Body of pancreas (tissue), 4 donors: Measurements from ENCODE around the gene PLPP2. TPM values are rescaled to one million over a fixed set of nuclear protein-coding genes. Genes with fewer than 3 reads are reported as not detected.

Experiments used
- ATAC-seq: fragments of 150-250 bp; one replicate; pipeline ENCODE4 v1.9.1; 2016
- DNase-seq, 4 donors: peaks; one replicate each; pipeline ENCODE4 v3.0.0-alpha.2; 2019
- H3K27ac ChIP-seq, 4 donors: fragments of 200-600 bp; sonication (generic); 1 replicate in 3 of 4; 2 replicates in 1 of 4; pipeline versions ENCODE4 v1.5.1 to v1.6.1; 2016 to 2019; ENCODE audit warnings: mild to moderate bottlenecking in 1 of 4, mixed read lengths in 1 of 4, moderate library complexity in 1 of 4
- H3K27me3 ChIP-seq, 2 donors: fragments of 200-600 bp; sonication (generic); one replicate each; pipeline ENCODE4 v1.6.0; 2016; ENCODE audit warnings: mild to moderate bottlenecking in 1 of 2
- H3K36me3 ChIP-seq, 2 donors: fragments of 200-600 bp; sonication (generic); replicated peaks in 1 of 2; 2 replicates each; pipeline ENCODE4 v1.5.1; 2016; ENCODE audit warnings: low read depth in 2 of 2; ENCODE audit not compliant: insufficient read depth in 1 of 2
- H3K4me1 ChIP-seq: fragments of 200-600 bp; sonication (generic); one replicate; pipeline ENCODE4 v1.6.0; 2016
- H3K4me3 ChIP-seq, 2 donors: fragments of 200-600 bp; sonication (generic); 1 replicate in 1 of 2; 2 replicates in 1 of 2; pipeline ENCODE4 v1.5.1; 2016 to 2019
- H3K9me3 ChIP-seq, 3 donors: fragments of 200-600 bp; sonication (generic); 1 replicate in 2 of 3; 2 replicates in 1 of 3; pipeline ENCODE4 v1.5.1; 2016
- CTCF ChIP-seq, 7 experiments: fragments of 450-650 bp in 4 of 7; fragments of 200-600 bp in 3 of 7; sonication (generic) in 3 of 7; IDR thresholded peaks; one replicate each; pipeline ENCODE4 v1.5.1; 2016 to 2019; ENCODE audit warnings: antibody characterized with exemption in 7 of 7
- POLR2A ChIP-seq, 3 donors: fragments of 450-650 bp; IDR thresholded peaks; one replicate each; pipeline ENCODE4 v1.6.1; 2016; ENCODE audit warnings: antibody characterized with exemption in 3 of 3, mild to moderate bottlenecking in 2 of 3
- WGBS, 2 donors: methylation state at CpG; one replicate each; pipeline ENCODE4 v1.1.5; 2017; 5-methylcytosine and 5-hydroxymethylcytosine counted together
- intact Hi-C: fragments of 100-400 bp; cut with DNase I; formaldehyde crosslinking; loops from one replicate; pipeline ENCODE4 v1.15.1; 2023
- total RNA-seq, 2 donors: library from RNA; depleted of rRNA; stranded (reverse); fragments of >200 nt; gene quantifications; one replicate each; pipeline ENCODE4 v1.1.0, GENCODE V29; 2016

PLPP2 gene
- total RNA-seq, 2 donors from 2014 or later: 66.4 to 75.8 TPM

DNA sequence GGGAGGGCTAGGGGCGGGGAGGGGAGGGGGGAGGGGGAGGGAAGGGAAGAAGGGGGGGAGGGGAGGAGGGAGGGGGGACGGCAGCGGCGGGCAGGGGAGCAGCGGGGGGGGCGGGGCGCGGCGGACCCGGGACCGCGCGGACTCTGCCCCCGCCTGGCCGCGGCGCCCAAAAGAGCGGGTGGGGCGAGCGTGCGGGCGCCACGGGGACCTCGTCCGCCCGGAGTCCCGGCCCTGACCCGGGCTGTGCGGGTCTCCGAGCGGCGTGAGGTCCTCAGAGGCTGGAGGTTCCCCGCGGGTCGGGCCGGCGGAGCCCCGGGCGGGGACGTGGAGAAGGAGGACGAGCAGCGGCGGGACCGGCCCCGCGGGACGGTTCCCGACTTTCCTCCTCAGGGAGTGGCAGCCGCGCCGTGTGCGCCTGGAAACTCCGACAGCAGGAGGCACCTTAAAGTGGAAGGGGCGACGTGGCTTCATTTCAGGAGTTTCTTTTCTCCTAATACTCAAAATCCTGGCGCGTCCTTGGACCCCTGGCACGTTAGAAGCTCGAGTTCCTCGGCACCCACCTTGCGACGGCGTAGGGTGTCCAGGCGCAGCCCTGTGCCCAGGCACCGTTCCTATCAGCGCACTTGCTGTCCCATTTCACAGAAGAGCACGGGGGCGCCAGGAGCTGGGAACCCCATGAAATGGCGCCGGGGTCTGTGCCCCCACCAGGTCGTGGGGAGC is 518 bp upstream of the PLPP2 start:
- no peak for ATAC-seq
- no peaks in the 10 kb centered on the region for H3K9me3 ChIP-seq
- DNase-seq: peak in 1 of 4 donors; percentile 58

GRCh38 chr19:290372-291005 is 714 bp downstream of the PLPP2 start:
- H3K4me1 ChIP-seq: peaks cover 49% of the 10 kb centered on the region
- H3K27ac ChIP-seq: peak overlapping the region; percentile 86 to 97 (median 92)
- H3K9me3 ChIP-seq: no peaks in the 10 kb centered on the region
- peak; percentile 78 for ATAC-seq
- peak; percentile 78 to 92 (median 84) for DNase-seq
- 0 to 3% methylated on average over 1 to 26 of the region's 51 CpGs for WGBS, 2 donors
- TF ChIP-seq POLR2A (IDR thresholded peaks at IDR 0.05): peak in 2 of 3 donors; percentile 13 to 30
- TF ChIP-seq CTCF (IDR thresholded peaks at IDR 0.05): no peak
- H3K4me3 ChIP-seq: peak overlapping the region in 1 of 2 donors; percentile 0
- no peaks in the 10 kb centered on the region for H3K36me3 ChIP-seq
- intact Hi-C loops: no loop called here
- H3K27me3 ChIP-seq: peaks cover 0 to 15% of the 10 kb centered on the region in 2 donors

More for the DNA sequence above, 518 bp upstream of the PLPP2 start:
- whole genome bisulfite sequencing, 2 donors: 29 to 67% methylated on average over 3 to 58 of the region's 71 CpGs
- Histone ChIP-seq H3K27ac (peak overlapping the region; percentile 55 to 69 (median 60)), H3K4me3 (no peak overlapping the region), H3K27me3 (peaks cover 0 to 15% of the 10 kb centered on the region in 2 donors), H3K4me1 (peaks cover 52% of the 10 kb centered on the region), H3K36me3 (no peaks in the 10 kb centered on the region)
- intact Hi-C loops: no loop called here
- TF ChIP-seq POLR2A (IDR thresholded peaks at IDR 0.05) (no peak), CTCF (IDR thresholded peaks at IDR 0.05) (no peak)

- WGBS, 2 donors: 41 to 52% methylated on average over 26 of the region's 26 CpGs
- Histone ChIP-seq H3K4me3 (no peak overlapping the region), H3K36me3 (no peaks in the 10 kb centered on the region), H3K27me3 (peaks cover 0 to 15% of the 10 kb centered on the region in 2 donors), H3K27ac (peak overlapping the region; percentile 86 to 97 (median 92)), H3K9me3 (no peaks in the 10 kb centered on the region), H3K4me1 (peaks cover 43% of the 10 kb centered on the region)
- intact Hi-C loops: no loop called here
- TF ChIP-seq CTCF (IDR thresholded peaks at IDR 0.05) (no peak), POLR2A (IDR thresholded peaks at IDR 0.05) (peak; percentile 16 to 61 (median 60))
- DNase-seq (peak; percentile 59 to 92 (median 76)), ATAC-seq (peak; percentile 76)
These were observed 1.4 kb downstream of the PLPP2 start for GRCh38 chr19:289651-290371.

DNA sequence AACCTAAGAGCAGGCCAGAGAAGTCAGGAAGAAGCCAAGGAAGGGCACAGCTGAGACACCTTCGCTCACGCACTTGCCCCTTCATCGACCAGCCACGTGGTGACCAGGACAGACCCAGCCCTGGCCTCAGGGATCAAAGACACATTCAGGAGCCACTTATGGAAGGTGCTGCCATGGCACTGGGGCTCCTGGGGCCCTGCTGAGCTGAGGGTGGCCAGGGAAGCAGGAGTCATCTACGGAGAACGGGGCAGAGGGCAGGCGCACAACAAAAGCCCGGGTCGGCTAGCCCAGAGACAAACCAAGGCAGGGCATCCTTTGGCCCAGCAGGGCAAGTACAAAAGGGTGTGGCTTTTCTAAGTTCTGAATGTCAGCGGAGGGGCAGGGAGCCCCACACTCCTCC is 2.3 kb downstream of the PLPP2 start:
- no peak for DNase-seq
- peaks cover 0 to 10% of the 10 kb centered on the region in 2 donors for H3K27me3 ChIP-seq
- H3K4me1 ChIP-seq: peaks cover 36% of the 10 kb centered on the region
- 65 to 75% methylated on average over 10 of the region's 10 CpGs for WGBS, 2 donors
- intact Hi-C loops: no loop called here
- no peaks in the 10 kb centered on the region for H3K9me3 ChIP-seq
- H3K27ac ChIP-seq: peak overlapping the region; percentile 86 to 97 (median 92)
- no peak overlapping the region for H3K4me3 ChIP-seq
- no peak for TF ChIP-seq CTCF (IDR thresholded peaks at IDR 0.05)
- no peak for TF ChIP-seq POLR2A (IDR thresholded peaks at IDR 0.05)
- no peaks in the 10 kb centered on the region for H3K36me3 ChIP-seq
- no peak for ATAC-seq
